ENCODE measurements around the gene TRIM68.
A peak's percentile ranks its signal among the peaks of the same experiment; 100 is the strongest.

The TRIM68 gene

GRCh38 chr11:4636136-4636535 lies 28.1 kb upstream of the TRIM68 start:
- Histone ChIP-seq H2AFZ (ENCODE audit: low read length) (no peak overlapping the region), H3K4me3 (ENCODE audit: low read length in 2 of 2) (no peak overlapping the region), H3K79me1 (ENCODE audit: low read depth, low read length) (no peaks in the 10 kb centered on the region), H2BK15ac (ENCODE audit: low read length) (no peak overlapping the region), H3K27ac (replicated peaks; ENCODE audit: low read length) (no peak overlapping the region), H3K4ac (ENCODE audit: low read length) (no peak overlapping the region), H2BK5ac (ENCODE audit: low read length) (no peak overlapping the region), H3K9ac (ENCODE audit: low read depth, low read length, poor library complexity) (no peak overlapping the region), H3K27me3 (ENCODE audit: control insufficient read depth in 3 of 3, insufficient read depth in 3 of 3, low read depth in 1 of 3, low read length in 3 of 3) (no peaks in the 10 kb centered on the region), H3K4me2 (ENCODE audit: insufficient read depth, low read length, poor library complexity, severe bottlenecking) (no peak overlapping the region), H2AK5ac (ENCODE audit: low read depth, low read length) (no peak overlapping the region), H3K36me3 (replicated peaks in 1 of 2; ENCODE audit: control insufficient read depth in 2 of 2, insufficient read depth in 2 of 2, low read length in 2 of 2) (no peaks in the 10 kb centered on the region), H2BK120ac (ENCODE audit: low read depth, low read length) (no peak overlapping the region), H3K4me1 (ENCODE audit: control insufficient read depth in 2 of 2, insufficient read depth in 1 of 2, low read depth in 1 of 2, low read length in 2 of 2) (peaks cover 0 to 3% of the 10 kb centered on the region in 2 donors), H4K91ac (ENCODE audit: low read depth, low read length, poor library complexity) (no peak overlapping the region), H3K23ac (ENCODE audit: low read depth, low read length, poor library complexity) (no peak overlapping the region), H4K8ac (ENCODE audit: low read depth, low read length) (no peak overlapping the region), H3K14ac (ENCODE audit: low read length) (no peak overlapping the region), H3K9me3 (replicated peaks in 1 of 2; ENCODE audit: control insufficient read depth in 2 of 2, insufficient read depth in 1 of 2, low read depth in 1 of 2, low read length in 2 of 2) (no peaks in the 10 kb centered on the region), H2BK12ac (ENCODE audit: low read length) (no peak overlapping the region), H3K18ac (ENCODE audit: low read length) (no peak overlapping the region)
- 100% methylated on average over 2 of the region's 2 CpGs; no CpG with 5 or more reads in 1 of the 2 donors for WGBS, 2 donors (ENCODE audit: extremely low coverage in 2 of 2, insufficient read length in 2 of 2, insufficient replicate concordance in 1 of 2)
- no peak for DNase-seq (ENCODE audit: low spot score)

GRCh38 chr11:4626207-4627099 lies 18.4 kb upstream of the TRIM68 start:
- no peak overlapping the region for H3K23ac ChIP-seq (ENCODE audit: low read depth, low read length, poor library complexity)
- no peak overlapping the region for H3K14ac ChIP-seq (ENCODE audit: low read length)
- H2AK5ac ChIP-seq (ENCODE audit: low read depth, low read length): no peak overlapping the region
- no peak overlapping the region for H2BK120ac ChIP-seq (ENCODE audit: low read depth, low read length)
- no peak overlapping the region for H2BK15ac ChIP-seq (ENCODE audit: low read length)
- no CpG with 5 or more reads among the region's 15 CpGs for WGBS, 2 donors (ENCODE audit: extremely low coverage in 2 of 2, insufficient read length in 2 of 2, insufficient replicate concordance in 1 of 2)
- no peak overlapping the region for H3K27ac ChIP-seq (replicated peaks; ENCODE audit: low read length)
- H3K79me1 ChIP-seq (ENCODE audit: low read depth, low read length): no peaks in the 10 kb centered on the region
- no peak overlapping the region for H4K91ac ChIP-seq (ENCODE audit: low read depth, low read length, poor library complexity)
- no peaks in the 10 kb centered on the region for H3K27me3 ChIP-seq (ENCODE audit: control insufficient read depth in 3 of 3, insufficient read depth in 3 of 3, low read depth in 1 of 3, low read length in 3 of 3)
- no peak overlapping the region for H3K9ac ChIP-seq (ENCODE audit: low read depth, low read length, poor library complexity)
- H2BK12ac ChIP-seq (ENCODE audit: low read length): no peak overlapping the region
- no peaks in the 10 kb centered on the region for H3K36me3 ChIP-seq (replicated peaks in 1 of 2; ENCODE audit: control insufficient read depth in 2 of 2, insufficient read depth in 2 of 2, low read length in 2 of 2)
- H3K4me1 ChIP-seq (ENCODE audit: control insufficient read depth in 2 of 2, insufficient read depth in 1 of 2, low read depth in 1 of 2, low read length in 2 of 2): no peaks in the 10 kb centered on the region
- H3K4ac ChIP-seq (ENCODE audit: low read length): no peak overlapping the region
- no peaks in the 10 kb centered on the region for H3K9me3 ChIP-seq (replicated peaks in 1 of 2; ENCODE audit: control insufficient read depth in 2 of 2, insufficient read depth in 1 of 2, low read depth in 1 of 2, low read length in 2 of 2)
- H3K4me2 ChIP-seq (ENCODE audit: insufficient read depth, low read length, poor library complexity, severe bottlenecking): no peak overlapping the region
- H3K18ac ChIP-seq (ENCODE audit: low read length): no peak overlapping the region
- no peak overlapping the region for H2AFZ ChIP-seq (ENCODE audit: low read length)
- H3K4me3 ChIP-seq (ENCODE audit: low read length in 2 of 2): no peak overlapping the region
- H4K8ac ChIP-seq (ENCODE audit: low read depth, low read length): no peak overlapping the region
- no peak overlapping the region for H2BK5ac ChIP-seq (ENCODE audit: low read length)
- peak; percentile 85 for DNase-seq (ENCODE audit: low spot score)

GRCh38 chr11:4619514-4619913 lies 11.5 kb upstream of the TRIM68 start:
- H3K23ac ChIP-seq (ENCODE audit: low read depth, low read length, poor library complexity): no peak overlapping the region
- H3K9ac ChIP-seq (ENCODE audit: low read depth, low read length, poor library complexity): no peak overlapping the region
- H2BK12ac ChIP-seq (ENCODE audit: low read length): no peak overlapping the region
- H2AFZ ChIP-seq (ENCODE audit: low read length): no peak overlapping the region
- no CpG with 5 or more reads among the region's 9 CpGs for WGBS, 2 donors (ENCODE audit: extremely low coverage in 2 of 2, insufficient read length in 2 of 2, insufficient replicate concordance in 1 of 2)
- H2AK5ac ChIP-seq (ENCODE audit: low read depth, low read length): no peak overlapping the region
- DNase-seq (ENCODE audit: low spot score): no peak
- no peak overlapping the region for H3K4me2 ChIP-seq (ENCODE audit: insufficient read depth, low read length, poor library complexity, severe bottlenecking)
- H3K9me3 ChIP-seq (replicated peaks in 1 of 2; ENCODE audit: control insufficient read depth in 2 of 2, insufficient read depth in 1 of 2, low read depth in 1 of 2, low read length in 2 of 2): no peaks in the 10 kb centered on the region
- no peak overlapping the region for H3K14ac ChIP-seq (ENCODE audit: low read length)
- H3K4me1 ChIP-seq (ENCODE audit: control insufficient read depth in 2 of 2, insufficient read depth in 1 of 2, low read depth in 1 of 2, low read length in 2 of 2): no peaks in the 10 kb centered on the region
- no peak overlapping the region for H4K91ac ChIP-seq (ENCODE audit: low read depth, low read length, poor library complexity)
- peaks cover 0 to 7% (median 0%) of the 10 kb centered on the region in 3 experiments for H3K27me3 ChIP-seq (ENCODE audit: control insufficient read depth in 3 of 3, insufficient read depth in 3 of 3, low read depth in 1 of 3, low read length in 3 of 3)
- H2BK120ac ChIP-seq (ENCODE audit: low read depth, low read length): no peak overlapping the region
- H3K79me1 ChIP-seq (ENCODE audit: low read depth, low read length): no peaks in the 10 kb centered on the region
- H3K4ac ChIP-seq (ENCODE audit: low read length): no peak overlapping the region
- no peak overlapping the region for H3K27ac ChIP-seq (replicated peaks; ENCODE audit: low read length)
- H3K4me3 ChIP-seq (ENCODE audit: low read length in 2 of 2): no peak overlapping the region
- no peak overlapping the region for H4K8ac ChIP-seq (ENCODE audit: low read depth, low read length)
- no peak overlapping the region for H3K18ac ChIP-seq (ENCODE audit: low read length)
- no peak overlapping the region for H2BK5ac ChIP-seq (ENCODE audit: low read length)
- H3K36me3 ChIP-seq (replicated peaks in 1 of 2; ENCODE audit: control insufficient read depth in 2 of 2, insufficient read depth in 2 of 2, low read length in 2 of 2): no peaks in the 10 kb centered on the region
- no peak overlapping the region for H2BK15ac ChIP-seq (ENCODE audit: low read length)

GRCh38 chr11:4615856-4616444 lies 7.9 kb upstream of the TRIM68 start:
- Histone ChIP-seq H3K9me3 (replicated peaks in 1 of 2; ENCODE audit: control insufficient read depth in 2 of 2, insufficient read depth in 1 of 2, low read depth in 1 of 2, low read length in 2 of 2) (no peaks in the 10 kb centered on the region), H4K8ac (ENCODE audit: low read depth, low read length) (no peak overlapping the region), H3K4me3 (ENCODE audit: low read length in 2 of 2) (no peak overlapping the region), H3K27ac (replicated peaks; ENCODE audit: low read length) (no peak overlapping the region), H4K91ac (ENCODE audit: low read depth, low read length, poor library complexity) (no peak overlapping the region), H2BK5ac (ENCODE audit: low read length) (no peak overlapping the region), H3K27me3 (ENCODE audit: control insufficient read depth in 3 of 3, insufficient read depth in 3 of 3, low read depth in 1 of 3, low read length in 3 of 3) (peaks cover 0 to 11% (median 0%) of the 10 kb centered on the region in 3 experiments), H2BK12ac (ENCODE audit: low read length) (no peak overlapping the region), H2BK120ac (ENCODE audit: low read depth, low read length) (no peak overlapping the region), H3K23ac (ENCODE audit: low read depth, low read length, poor library complexity) (no peak overlapping the region), H2AK5ac (ENCODE audit: low read depth, low read length) (no peak overlapping the region), H3K9ac (ENCODE audit: low read depth, low read length, poor library complexity) (no peak overlapping the region), H3K18ac (ENCODE audit: low read length) (no peak overlapping the region), H3K79me1 (ENCODE audit: low read depth, low read length) (no peaks in the 10 kb centered on the region), H3K4me1 (ENCODE audit: control insufficient read depth in 2 of 2, insufficient read depth in 1 of 2, low read depth in 1 of 2, low read length in 2 of 2) (peaks cover 0 to 5% of the 10 kb centered on the region in 2 donors), H2AFZ (ENCODE audit: low read length) (no peak overlapping the region), H2BK15ac (ENCODE audit: low read length) (no peak overlapping the region), H3K4ac (ENCODE audit: low read length) (no peak overlapping the region), H3K36me3 (replicated peaks in 1 of 2; ENCODE audit: control insufficient read depth in 2 of 2, insufficient read depth in 2 of 2, low read length in 2 of 2) (no peaks in the 10 kb centered on the region), H3K14ac (ENCODE audit: low read length) (no peak overlapping the region), H3K4me2 (ENCODE audit: insufficient read depth, low read length, poor library complexity, severe bottlenecking) (no peak overlapping the region)
- DNase-seq (ENCODE audit: low spot score): no peak
